ENCODE measurements around the gene CORO2B. TPM values are rescaled to one million over a fixed set of nuclear protein-coding genes. Genes with fewer than 3 reads are reported as not detected.

CORO2B gene
- total RNA-seq, 1 donor from 2014 or later, result 21.3 TPM

- H3K4me1 Mint-ChIP-seq, result peaks cover 33% of the 10 kb centered on the region
- peaks cover 20% of the 10 kb centered on the region for H3K27me3 Mint-ChIP-seq (ENCODE audit: low read depth)
- peak overlapping the region; percentile 8 for H3K4me3 Mint-ChIP-seq
- no peak for DNase-seq (ENCODE audit: low read depth, low spot score)
- no peak overlapping the region for H3K27ac Mint-ChIP-seq (ENCODE audit: unreplicated experiment)
- H3K9me3 Mint-ChIP-seq, result no peaks in the 10 kb centered on the region
- H3K36me3 Mint-ChIP-seq (ENCODE audit: low read depth), result no peaks in the 10 kb centered on the region
- TF ChIP-seq CTCF (conservative IDR thresholded peaks at IDR 0.05), result no peak
Measured at GRCh38 chr15:68555679-68556037, 23.1 kb upstream of the CORO2B start.

GRCh38 chr15:68556139-68556990, 22.4 kb upstream of the CORO2B start:
- no peak for DNase-seq (ENCODE audit: low read depth, low spot score)
- H3K27me3 Mint-ChIP-seq (ENCODE audit: low read depth), result peaks cover 20% of the 10 kb centered on the region
- peaks cover 35% of the 10 kb centered on the region for H3K4me1 Mint-ChIP-seq
- no peaks in the 10 kb centered on the region for H3K9me3 Mint-ChIP-seq
- H3K36me3 Mint-ChIP-seq (ENCODE audit: low read depth), result no peaks in the 10 kb centered on the region
- TF ChIP-seq CTCF (conservative IDR thresholded peaks at IDR 0.05), result no peak
- no peak overlapping the region for H3K4me3 Mint-ChIP-seq
- H3K27ac Mint-ChIP-seq (ENCODE audit: unreplicated experiment), result no peak overlapping the region

GRCh38 chr15:68557469-68558317, 21.1 kb upstream of the CORO2B start:
- no peaks in the 10 kb centered on the region for H3K36me3 Mint-ChIP-seq (ENCODE audit: low read depth)
- no peaks in the 10 kb centered on the region for H3K9me3 Mint-ChIP-seq
- H3K27me3 Mint-ChIP-seq (ENCODE audit: low read depth), result peaks cover 20% of the 10 kb centered on the region
- peaks cover 35% of the 10 kb centered on the region for H3K4me1 Mint-ChIP-seq
- H3K4me3 Mint-ChIP-seq, result peak overlapping the region; percentile 36
- DNase-seq (ENCODE audit: low read depth, low spot score), result no peak
- no peak for TF ChIP-seq CTCF (conservative IDR thresholded peaks at IDR 0.05)
- no peak overlapping the region for H3K27ac Mint-ChIP-seq (ENCODE audit: unreplicated experiment)

GRCh38 chr15:68558318-68559305, 20.2 kb upstream of the CORO2B start:
- peaks cover 33% of the 10 kb centered on the region for H3K4me1 Mint-ChIP-seq
- peak overlapping the region; percentile 73 for H3K27ac Mint-ChIP-seq (ENCODE audit: unreplicated experiment)
- H3K4me3 Mint-ChIP-seq, result peak overlapping the region; percentile 86
- TF ChIP-seq CTCF (conservative IDR thresholded peaks at IDR 0.05), result no peak
- H3K27me3 Mint-ChIP-seq (ENCODE audit: low read depth), result peaks cover 20% of the 10 kb centered on the region
- no peak for DNase-seq (ENCODE audit: low read depth, low spot score)
- no peaks in the 10 kb centered on the region for H3K36me3 Mint-ChIP-seq (ENCODE audit: low read depth)
- H3K9me3 Mint-ChIP-seq, result no peaks in the 10 kb centered on the region

Data from neural crest cell (in vitro differentiated cells).